ENCODE results near the gene DGKD. TPM values are rescaled to one million over a fixed set of nuclear protein-coding genes. Genes with fewer than 3 reads are reported as not detected.

Gene DGKD
- total RNA-seq, 1 experiment from 2014 or later: 52.0 TPM

DNA sequence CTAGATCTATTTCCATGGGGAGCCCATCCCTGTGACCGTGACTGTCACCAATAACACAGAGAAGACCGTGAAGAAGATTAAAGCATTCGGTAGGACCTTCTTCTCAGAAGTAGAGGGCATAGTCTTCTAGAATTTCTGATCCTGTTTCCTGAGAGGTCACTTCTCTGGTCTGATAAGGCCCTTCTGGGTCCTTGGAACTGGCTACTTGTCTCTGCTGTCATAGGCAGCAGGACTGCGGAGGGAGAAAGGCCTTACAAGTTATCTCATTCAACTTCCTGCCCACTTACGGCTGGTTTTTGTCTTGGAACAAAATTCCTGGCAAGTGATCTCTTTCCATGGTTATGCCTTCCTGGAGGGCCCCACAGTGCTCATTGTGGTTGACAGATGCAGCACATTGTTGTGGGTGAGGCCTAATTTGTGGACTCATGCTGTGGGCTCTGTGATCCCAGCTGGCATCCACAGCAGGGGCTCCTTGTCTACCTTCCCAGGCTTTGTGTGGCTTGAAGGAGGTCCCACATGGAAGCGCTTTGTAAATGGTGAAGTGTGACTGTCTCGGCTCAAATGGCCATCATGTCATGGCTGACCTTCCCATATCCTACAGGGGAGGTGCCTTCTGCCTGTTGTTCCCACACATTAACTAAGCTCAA, 24.7 kb upstream of the DGKD start:
- Histone ChIP-seq H4K20me1 (ENCODE audit: insufficient read depth) (no peaks in the 10 kb centered on the region), H3K9me2 (ENCODE audit: insufficient read depth) (no peaks in the 10 kb centered on the region), H3K79me2 (ENCODE audit: insufficient read depth, low read length) (no peaks in the 10 kb centered on the region), H3K27me3 (ENCODE audit: insufficient read depth, low read length) (no peaks in the 10 kb centered on the region), H3K9ac (ENCODE audit: low read length) (no peak overlapping the region), H3K27ac (ENCODE audit: low read depth, low read length) (no peak overlapping the region), H3K4me3 (replicated peaks in 1 of 2; ENCODE audit: low read depth in 1 of 2, low read length in 2 of 2) (no peak overlapping the region), H3K36me3 (ENCODE audit: control insufficient read depth in 1 of 2, insufficient read depth in 2 of 2, low read length in 2 of 2) (no peaks in the 10 kb centered on the region), H2AFZ (ENCODE audit: low read depth, low read length, poor library complexity, severe bottlenecking) (peak overlapping the region; percentile 18), H3K4me1 (ENCODE audit: control insufficient read depth in 1 of 2, insufficient read depth in 2 of 2, low read length in 2 of 2) (peaks cover 0 to 12% of the 10 kb centered on the region in 2 experiments; a peak in 1 of 4 replicates), H3K9me3 (ENCODE audit: control insufficient read depth in 1 of 2, insufficient read depth in 1 of 2, low read depth in 1 of 2, low read length in 2 of 2) (no peaks in the 10 kb centered on the region), H3K4me2 (ENCODE audit: low read length) (peak overlapping the region; percentile 18; the same call in 1 of the 2 replicates)
- BruUV-seq (replicated peaks): no TSS peak
- no peak for DNase-seq (ENCODE audit: low read depth, low spot score)
- intact Hi-C loops (cut with micrococcal nuclease): no loop called here
- no peak for ATAC-seq
- TF ChIP-seq TCF7L2 (IDR thresholded peaks at IDR 0.05; ENCODE audit: borderline replicate concordance, extremely low read depth, insufficient read depth, insufficient read length) (no peak), ZNF274 (IDR thresholded peaks at IDR 0.05; ENCODE audit: low read depth, low read length) (no peak), EZH2 (IDR thresholded peaks at IDR 0.05) (no peak), JUND (IDR thresholded peaks at IDR 0.05) (no peak), RAD21 (IDR thresholded peaks at IDR 0.05; ENCODE audit: low read depth) (no peak), ZFX (IDR thresholded peaks at IDR 0.05) (0 out of 2 replicates have a peak, but pooled peaks have one; percentile 12)
- ChIA-PET POLR2A (no interaction called here), RAD21 (ENCODE audit: low non-redundant PET in 1 of 2, low total read pairs in 2 of 2, uncharacterized antibody in 2 of 2, unreplicated experiment in 2 of 2) (no interaction called here), CTCF (no interaction called here)

DNA sequence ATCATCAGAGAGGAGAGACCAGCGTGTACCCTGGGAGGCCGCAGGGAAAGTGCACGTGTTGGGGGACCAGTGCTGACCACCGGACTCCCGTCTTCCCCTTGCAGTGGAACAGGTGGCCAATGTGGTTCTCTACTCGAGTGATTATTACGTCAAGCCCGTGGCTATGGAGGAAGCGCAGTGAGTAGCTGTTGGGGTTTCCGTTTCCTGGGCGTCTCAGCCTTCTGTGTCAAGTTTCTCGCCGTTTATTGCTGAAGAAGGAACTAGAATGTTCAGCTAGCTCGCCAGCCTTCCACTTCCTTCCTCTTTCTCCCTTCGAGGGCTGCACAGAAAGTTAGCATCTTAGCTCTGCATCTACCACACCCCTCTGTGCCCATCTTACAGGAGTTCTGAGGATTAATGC, 22.8 kb upstream of the DGKD start:
- Histone ChIP-seq H3K79me2 (ENCODE audit: insufficient read depth, low read length) (no peaks in the 10 kb centered on the region), H3K4me2 (ENCODE audit: low read length) (no peak overlapping the region), H4K20me1 (ENCODE audit: insufficient read depth) (no peaks in the 10 kb centered on the region), H3K27ac (ENCODE audit: low read depth, low read length) (no peak overlapping the region), H3K9me2 (ENCODE audit: insufficient read depth) (no peaks in the 10 kb centered on the region), H3K9me3 (ENCODE audit: control insufficient read depth in 1 of 2, insufficient read depth in 1 of 2, low read depth in 1 of 2, low read length in 2 of 2) (no peaks in the 10 kb centered on the region), H3K36me3 (ENCODE audit: control insufficient read depth in 1 of 2, insufficient read depth in 2 of 2, low read length in 2 of 2) (no peaks in the 10 kb centered on the region), H3K4me1 (ENCODE audit: control insufficient read depth in 1 of 2, insufficient read depth in 2 of 2, low read length in 2 of 2) (peaks cover 0 to 12% of the 10 kb centered on the region in 2 experiments; a peak in 1 of 4 replicates), H3K27me3 (ENCODE audit: insufficient read depth, low read length) (no peaks in the 10 kb centered on the region), H3K4me3 (replicated peaks in 1 of 2; ENCODE audit: low read depth in 1 of 2, low read length in 2 of 2) (no peak overlapping the region), H2AFZ (ENCODE audit: low read depth, low read length, poor library complexity, severe bottlenecking) (no peak overlapping the region), H3K9ac (ENCODE audit: low read length) (no peak overlapping the region)
- ATAC-seq: no peak
- BruUV-seq (replicated peaks): no TSS peak
- intact Hi-C loops (cut with micrococcal nuclease): no loop called here
- RAD21 ChIA-PET (ENCODE audit: low non-redundant PET in 1 of 2, low total read pairs in 2 of 2, uncharacterized antibody in 2 of 2, unreplicated experiment in 2 of 2): no interaction called here
- CTCF ChIA-PET: interaction anchor here (1.1 kb wide), 1 partner anchor 22 kb away, joined by 3 read pairs; no protein-coding TSS in a partner anchor
- POLR2A ChIA-PET: no interaction called here
- TF ChIP-seq ZFX (IDR thresholded peaks at IDR 0.05) (no peak), POLR2A (IDR thresholded peaks at IDR 0.05; ENCODE audit: borderline replicate concordance, extremely low read depth, insufficient read depth, insufficient read length) (no peak)
- DNase-seq (ENCODE audit: low read depth, low spot score): no peak
